ENCODE results near the gene SH3GL3.

Gene SH3GL3

GRCh38 chr15:83422541-83422940, 24.6 kb upstream of the SH3GL3 start:
- ChIA-PET POLR2A (no interaction called here), CTCF (interaction anchor here (0.7 to 2.5 kb wide), 5 partner anchors 10 to 174 kb away, joined by 4 to 17 read pairs (median 6); no protein-coding TSS in a partner anchor)
- Histone ChIP-seq H3K4me1 (ENCODE audit: control insufficient read depth, insufficient read depth, low read length) (no peaks in the 10 kb centered on the region), H3K4me3 (ENCODE audit: low read depth, low read length) (no peak overlapping the region), H3K36me3 (ENCODE audit: control insufficient read depth in 2 of 2, insufficient read depth in 1 of 2, low read length in 2 of 2) (no peaks in the 10 kb centered on the region), H3K27ac (ENCODE audit: extremely low read depth, low read depth, low read length) (no peak overlapping the region), H3K9me3 (ENCODE audit: control insufficient read depth, insufficient read depth, low read depth, low read length) (no peaks in the 10 kb centered on the region)
- TF ChIP-seq ZNF629 (tag by site-specific recombination; IDR thresholded peaks at IDR 0.05) = no peak
- no peak for TF ChIP-seq GLIS2 (tag by site-specific recombination; IDR thresholded peaks at IDR 0.05)
- no peak for TF ChIP-seq HIC1 (tag by site-specific recombination; IDR thresholded peaks at IDR 0.05)
- no peak for TF ChIP-seq ZBTB49 (tag by site-specific recombination; IDR thresholded peaks at IDR 0.05; ENCODE audit: low read depth)
- no peak for TF ChIP-seq ZNF791 (tag by site-specific recombination; IDR thresholded peaks at IDR 0.05)
- TF ChIP-seq ZNF548 (tag by site-specific recombination; IDR thresholded peaks at IDR 0.05) = no peak
- TF ChIP-seq ZNF426 (tag by site-specific recombination; IDR thresholded peaks at IDR 0.05) = no peak
- TF ChIP-seq PRDM4 (tag by site-specific recombination; IDR thresholded peaks at IDR 0.05) = no peak
- TF ChIP-seq ZBTB44 (tag by site-specific recombination; IDR thresholded peaks at IDR 0.05) = no peak
- no peak for TF ChIP-seq ZBTB20 (tag by site-specific recombination; IDR thresholded peaks at IDR 0.05)
- no peak for TF ChIP-seq ZNF658 (tag by site-specific recombination; IDR thresholded peaks at IDR 0.05)
- no peak for TF ChIP-seq ZNF394 (tag by site-specific recombination; IDR thresholded peaks at IDR 0.05; ENCODE audit: borderline replicate concordance)
- no peak for TF ChIP-seq ZNF174 (tag by site-specific recombination; IDR thresholded peaks at IDR 0.05)

- TF ChIP-seq ZNF623 (tag by site-specific recombination; IDR thresholded peaks at IDR 0.05) = peak; percentile 73
- no peak for TF ChIP-seq RBAK (tag by site-specific recombination; IDR thresholded peaks at IDR 0.05)
- no peak overlapping the region for H3K27ac ChIP-seq (ENCODE audit: extremely low read depth, low read depth, low read length)
- no peaks in the 10 kb centered on the region for H3K4me1 ChIP-seq (ENCODE audit: control insufficient read depth, insufficient read depth, low read length)
- ChIA-PET POLR2A (no interaction called here), CTCF (interaction anchor here (0.5 to 2.5 kb wide), 5 partner anchors 11 to 176 kb away, joined by 3 to 17 read pairs (median 7); no protein-coding TSS in a partner anchor)
- H3K9me3 ChIP-seq (ENCODE audit: control insufficient read depth, insufficient read depth, low read depth, low read length) = no peaks in the 10 kb centered on the region; the same call in 1 of the 2 replicates
- H3K4me3 ChIP-seq (ENCODE audit: low read depth, low read length) = no peak overlapping the region
- H3K36me3 ChIP-seq (ENCODE audit: control insufficient read depth in 2 of 2, insufficient read depth in 1 of 2, low read length in 2 of 2) = no peaks in the 10 kb centered on the region
These were observed 23.0 kb upstream of the SH3GL3 start for GRCh38 chr15:83424101-83424500.
